IMR-90 (cell line): Measurements from ENCODE around the gene CDCP2. TPM values are rescaled to one million over a fixed set of nuclear protein-coding genes. Genes with fewer than 3 reads are reported as not detected.

Experiments used
- ATAC-seq: fragments of 200-7000 bp; cut with Tn5 transposase; 2 replicates; pipeline ENCODE4 v1.9.1; 2020; ENCODE audit warnings: low read depth, mild to moderate bottlenecking, moderate library complexity
- BruUV-seq: library from RNA; stranded (reverse); fragments of 400-500 nt; replicated peaks from 2 replicates; lab custom pipeline; 2021; lab: Mats Ljungman, UMichigan
- CTCF ChIA-PET: fragments of 300-600 bp; formaldehyde crosslinking; extraction: SDS; loops from one replicate; lab custom pipeline; 2021; ENCODE audit warnings: antibody characterized with exemption; lab: Yijun Ruan, JAX
- POLR2A ChIA-PET: fragments of 300-600 bp; sonication (Branson Sonifier 250); formaldehyde crosslinking; loops from one replicate; lab custom pipeline; 2022; ENCODE audit warnings: antibody characterized with exemption; ENCODE audit not compliant: unreplicated experiment; lab: Charles Lee
- DNase-seq: peaks from one replicate; pipeline ENCODE4 v3.0.0; 2013
- H2AFZ ChIP-seq: replicated peaks from 2 replicates; pipeline ENCODE3; 2013; ENCODE audit warnings: low read length, mild to moderate bottlenecking; ENCODE audit not compliant: poor library complexity
- H2AK5ac ChIP-seq: 2 replicates; pipeline ENCODE4 v1.6.1; 2013; ENCODE audit warnings: low read depth, low read length, inconsistent platforms
- H2AK9ac ChIP-seq: replicated peaks from 2 replicates; pipeline ENCODE3; 2013; ENCODE audit warnings: mild to moderate bottlenecking, low read depth, low read length, moderate library complexity; ENCODE audit not compliant: poor library complexity
- H2BK120ac ChIP-seq: 2 replicates; pipeline ENCODE4 v1.6.1; 2013; ENCODE audit warnings: low read depth, low read length, inconsistent platforms
- H2BK15ac ChIP-seq: 3 replicates; pipeline ENCODE4 v1.6.1; 2013; ENCODE audit warnings: low read depth, low read length, inconsistent platforms
- H2BK20ac ChIP-seq: 2 replicates; pipeline ENCODE4 v1.6.1; 2013; ENCODE audit warnings: low read depth, mild to moderate bottlenecking, inconsistent platforms, low read length, moderate library complexity
- H2BK5ac ChIP-seq: 2 replicates; pipeline ENCODE4 v1.6.1; 2013; ENCODE audit warnings: mild to moderate bottlenecking, low read depth, low read length, inconsistent platforms; ENCODE audit not compliant: poor library complexity, severe bottlenecking
- H3K14ac ChIP-seq: replicated peaks from 2 replicates; pipeline ENCODE4 v1.6.1; 2013; ENCODE audit warnings: low read depth, low read length, inconsistent platforms
- H3K18ac ChIP-seq: 2 replicates; pipeline ENCODE4 v1.6.1; 2013; ENCODE audit warnings: low read depth, low read length, control low read depth
- H3K23ac ChIP-seq: 2 replicates; pipeline ENCODE4 v1.6.1; 2013; ENCODE audit warnings: low read depth, low read length, inconsistent platforms
- H3K27ac ChIP-seq: 2 replicates; pipeline ENCODE4 v1.5.1; 2013; ENCODE audit warnings: mild to moderate bottlenecking, control low read depth, low read length; ENCODE audit not compliant: insufficient read depth
- H3K27me3 ChIP-seq: 2 replicates; pipeline ENCODE4 v1.6.1; 2013; ENCODE audit warnings: low read length; ENCODE audit not compliant: control insufficient read depth, insufficient read depth
- H3K36me3 ChIP-seq: 2 replicates; pipeline ENCODE4 v1.6.1; 2013; ENCODE audit warnings: low read length, mixed read lengths; ENCODE audit not compliant: control insufficient read depth, insufficient read depth
- H3K4ac ChIP-seq: 2 replicates; pipeline ENCODE4 v1.6.1; 2013; ENCODE audit warnings: low read depth, low read length, inconsistent platforms
- H3K4me1 ChIP-seq: 2 replicates; pipeline ENCODE4 v1.6.1; 2013; ENCODE audit warnings: low read length, mixed read lengths; ENCODE audit not compliant: control insufficient read depth, insufficient read depth
- H3K4me2 ChIP-seq: 2 replicates; pipeline ENCODE4 v1.6.1; 2013; ENCODE audit warnings: low read depth, mild to moderate bottlenecking, control low read depth, low read length, moderate library complexity
- H3K4me3 ChIP-seq: 2 replicates; pipeline ENCODE4 v1.5.1; 2013; ENCODE audit warnings: low read depth, mild to moderate bottlenecking, control low read depth, low read length, moderate library complexity; ENCODE audit not compliant: insufficient read depth
- H3K56ac ChIP-seq: 2 replicates; pipeline ENCODE4 v1.6.1; 2013; ENCODE audit warnings: low read length, inconsistent platforms; ENCODE audit not compliant: insufficient read depth; ENCODE audit errors: extremely low read depth
- H3K79me1 ChIP-seq, 2 experiments: 2 replicates each; pipeline ENCODE4 v1.6.1; 2013; ENCODE audit warnings: low read length in 2 of 2, inconsistent platforms in 1 of 2, low read depth in 1 of 2
- H3K9ac ChIP-seq: 2 replicates; pipeline ENCODE4 v1.6.1; 2013; ENCODE audit warnings: low read depth, low read length, control low read depth
- H3K9me1 ChIP-seq: 2 replicates; pipeline ENCODE4 v1.6.1; 2013; ENCODE audit warnings: low read length, inconsistent platforms; ENCODE audit not compliant: insufficient read depth
- H3K9me3 ChIP-seq: 2 replicates; pipeline ENCODE4 v1.6.1; 2013; ENCODE audit warnings: low read length; ENCODE audit not compliant: control insufficient read depth, insufficient read depth
- H4K20me1 ChIP-seq: 2 replicates; pipeline ENCODE4 v1.6.1; 2013; ENCODE audit warnings: low read length, inconsistent platforms; ENCODE audit not compliant: insufficient read depth
- H4K5ac ChIP-seq: 2 replicates; pipeline ENCODE4 v1.6.1; 2013; ENCODE audit warnings: mild to moderate bottlenecking, low read depth, low read length, control low read depth
- H4K8ac ChIP-seq, 2 experiments: 2 replicates each; pipeline ENCODE4 v1.6.1; 2013; ENCODE audit warnings: low read depth in 2 of 2, low read length in 2 of 2, control low read depth in 1 of 2, inconsistent platforms in 1 of 2
- H4K91ac ChIP-seq: 2 replicates; pipeline ENCODE4 v1.6.1; 2013; ENCODE audit warnings: low read depth, low read length, inconsistent platforms; ENCODE audit not compliant: insufficient read depth
- BHLHE40 ChIP-seq: fragments of 150-350 bp; IDR thresholded peaks from 2 replicates; pipeline ENCODE4 v1.6.1; 2016; ENCODE audit warnings: mild to moderate bottlenecking, low read depth, low read length
- CHD1 ChIP-seq: IDR thresholded peaks from 2 replicates; pipeline ENCODE4 v1.6.1; 2012; ENCODE audit warnings: low read depth, low read length, improper control_type of control experiment
- FOS ChIP-seq: fragments of 150-350 bp; IDR thresholded peaks from 2 replicates; pipeline ENCODE4 v1.6.1; 2016; ENCODE audit warnings: low read depth, low read length
- MAFK ChIP-seq: IDR thresholded peaks from 2 replicates; pipeline ENCODE4 v1.6.1; 2012; ENCODE audit warnings: low read depth, low read length, improper control_type of control experiment
- MAZ ChIP-seq: IDR thresholded peaks from 2 replicates; pipeline ENCODE4 v1.6.1; 2012; ENCODE audit warnings: low read depth, mild to moderate bottlenecking, low read length, improper control_type of control experiment, moderate library complexity, borderline replicate concordance
- POLR2A ChIP-seq: IDR thresholded peaks from 2 replicates; pipeline ENCODE4 v1.6.1; 2012; ENCODE audit warnings: mild to moderate bottlenecking, low read depth, low read length
- RCOR1 ChIP-seq: IDR thresholded peaks from 2 replicates; pipeline ENCODE4 v1.6.1; 2012; ENCODE audit warnings: mild to moderate bottlenecking, low read length, improper control_type of control experiment; ENCODE audit not compliant: insufficient replicate concordance
- WGBS, 2 experiments: methylation state at CpG; one replicate each; pipeline versions ENCODE4 v1.1.5 to v1.1.7; 2013; ENCODE audit warnings: missing lambda C conversion rate in 2 of 2; ENCODE audit not compliant: insufficient read length in 1 of 2; ENCODE audit errors: extremely low coverage in 2 of 2; 5-methylcytosine and 5-hydroxymethylcytosine counted together
- dilution Hi-C: fragments of 300-500 bp; cut with HindIII; formaldehyde crosslinking; loops from one replicate; pipeline ENCODE4 v1.14.3; 2018; ENCODE audit warnings: low sequenced_read_pairs; ENCODE audit not compliant: unreplicated experiment
- in situ Hi-C: fragments of 300-500 bp; cut with MboI; formaldehyde crosslinking; loops from 3 replicates; pipeline ENCODE4 v1.14.3; 2019; ENCODE audit warnings: low sequenced_read_pairs, inconsistent platforms, mixed read lengths
- intact Hi-C: fragments of 100-400 bp; cut with micrococcal nuclease; formaldehyde crosslinking; loops from 2 replicates; pipeline ENCODE4 v1.10.0; 2022
- polyA plus RNA-seq, 3 experiments: library from polyadenylated mRNA; depleted of rRNA; stranded (reverse); fragments of >200 nt; gene quantifications; 2 replicates each; pipeline ENCODE4 v1.2.3, GENCODE V29; 2012; ENCODE audit warnings: low replicate concordance in 1 of 3
- total RNA-seq: library from RNA; depleted of rRNA; stranded (reverse); fragments of >200 nt; gene quantifications from 2 replicates; pipeline ENCODE4 v1.2.3, GENCODE V29; 2012
- TF ChIP-seq, protein P1 (sequence below): fragments of 150-350 bp; IDR thresholded peaks from 2 replicates; pipeline ENCODE4 v1.6.1; 2017; ENCODE audit warnings: mild to moderate bottlenecking, antibody characterized with exemption, low read length, low read depth

CDCP2 gene
- total and polyA plus RNA-seq, 2 of the 4 experiments (the other 2 are of a cell fraction), result not detected

DNA sequence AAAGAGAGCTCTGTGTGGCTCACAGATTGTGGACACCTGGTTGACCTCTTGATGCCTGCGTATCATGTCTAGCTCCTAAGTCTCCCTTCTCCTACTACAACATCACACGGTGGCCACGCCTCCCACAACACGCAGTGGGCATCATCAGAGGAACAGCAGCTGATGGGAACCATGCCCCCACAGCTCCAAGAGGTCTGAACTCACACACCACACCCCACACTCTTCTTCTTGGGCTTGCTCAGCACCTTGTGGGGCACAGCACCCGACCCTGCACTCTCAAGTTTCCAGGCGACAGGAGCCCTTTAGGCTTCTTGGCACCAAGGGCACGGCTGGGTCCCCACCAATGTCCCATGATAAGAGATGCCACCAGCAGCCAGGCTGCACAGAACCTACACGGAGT, 18.8 kb upstream of the CDCP2 start (continued):
- TF ChIP-seq, protein P1, sequence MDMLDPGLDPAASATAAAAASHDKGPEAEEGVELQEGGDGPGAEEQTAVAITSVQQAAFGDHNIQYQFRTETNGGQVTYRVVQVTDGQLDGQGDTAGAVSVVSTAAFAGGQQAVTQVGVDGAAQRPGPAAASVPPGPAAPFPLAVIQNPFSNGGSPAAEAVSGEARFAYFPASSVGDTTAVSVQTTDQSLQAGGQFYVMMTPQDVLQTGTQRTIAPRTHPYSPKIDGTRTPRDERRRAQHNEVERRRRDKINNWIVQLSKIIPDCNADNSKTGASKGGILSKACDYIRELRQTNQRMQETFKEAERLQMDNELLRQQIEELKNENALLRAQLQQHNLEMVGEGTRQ, result no peak

GRCh38 chr1:54171016-54171415, 18.2 kb upstream of the CDCP2 start:
- H3K4me2 ChIP-seq, result no peak overlapping the region
- no peak for DNase-seq
- H4K20me1 ChIP-seq, result no peaks in the 10 kb centered on the region
- H3K36me3 ChIP-seq, result peaks cover 2% of the 10 kb centered on the region; the same call in 1 of the 2 replicates
- ChIA-PET POLR2A (no interaction called here), CTCF (no interaction called here)
- H3K27me3 ChIP-seq, result no peaks in the 10 kb centered on the region
- H2BK20ac ChIP-seq, result no peak overlapping the region
- no peak overlapping the region for H3K9ac ChIP-seq
- no peak overlapping the region for H3K23ac ChIP-seq
- H3K4ac ChIP-seq, result no peak overlapping the region
- no peak overlapping the region for H3K18ac ChIP-seq
- H3K56ac ChIP-seq, result no peak overlapping the region
- BruUV-seq, result no TSS peak
- H3K9me3 ChIP-seq, result no peaks in the 10 kb centered on the region
- no peak overlapping the region for H3K14ac ChIP-seq
- H3K9me1 ChIP-seq, result peaks cover 3% of the 10 kb centered on the region; the same call in 1 of the 2 replicates
- H2BK120ac ChIP-seq, result no peak overlapping the region
- dilution Hi-C loops (no loop called here), in situ Hi-C loops (no loop called here), intact Hi-C loops (no loop called here)
- peaks cover 4% of the 10 kb centered on the region for H3K4me1 ChIP-seq
- H2AK5ac ChIP-seq, result no peak overlapping the region
- ATAC-seq, result no peak
- H4K91ac ChIP-seq, result no peak overlapping the region
- no peak overlapping the region for H3K4me3 ChIP-seq
- TF ChIP-seq RCOR1, result no peak
- TF ChIP-seq MAFK, result no peak
- TF ChIP-seq POLR2A, result no peak
- no peak for TF ChIP-seq BHLHE40
- TF ChIP-seq CHD1, result no peak
- no peak for TF ChIP-seq MAZ
- TF ChIP-seq FOS, result no peak
- no peak overlapping the region for H2BK5ac ChIP-seq
- H2AFZ ChIP-seq, result no peak overlapping the region
- WGBS, 2 experiments, result 65% methylated on average over 2 of the region's 8 CpGs; no CpG with 5 or more reads in 1 of the 2 experiments
- no peak overlapping the region for H3K27ac ChIP-seq
- H2AK9ac ChIP-seq, result no peak overlapping the region
- H3K79me1 ChIP-seq, result no peaks in the 10 kb centered on the region
- H2BK15ac ChIP-seq, result no peak overlapping the region
- no peak overlapping the region for H4K5ac ChIP-seq
- H4K8ac ChIP-seq, result no peak overlapping the region
